Neural cell (in vitro differentiated cells): ENCODE measurements around the gene THG1L. TPM values are rescaled to one million over a fixed set of nuclear protein-coding genes. Genes with fewer than 3 reads are reported as not detected.

ENCODE experiments used
- H2AFZ ChIP-seq: fragments of 200-600, 300-800 bp; sonication (generic), shearing (Covaris generic); 2 replicates; pipeline ENCODE4 v1.6.0; 2014; ENCODE audit warnings: low read depth, mild to moderate bottlenecking, antibody characterized with exemption, low read length, moderate library complexity
- H3F3A ChIP-seq: fragments of 200-600 bp; shearing (Covaris generic); 2 replicates; pipeline ENCODE4 v1.6.1; 2016; ENCODE audit warnings: mild to moderate bottlenecking, moderate library complexity, mixed read lengths, antibody characterized with exemption, low read length; ENCODE audit not compliant: insufficient read depth, poor library complexity, severe bottlenecking
- H3K27ac ChIP-seq: fragments of 200-600, 300-800 bp; sonication (generic), shearing (Covaris generic); 2 replicates; pipeline ENCODE4 v1.5.1; 2014; ENCODE audit warnings: mild to moderate bottlenecking, low read length, moderate library complexity
- H3K27me3 ChIP-seq: fragments of 300-800, 200-600 bp; sonication (generic), shearing (Covaris generic); 2 replicates; pipeline ENCODE4 v1.6.0; 2014; ENCODE audit warnings: mild to moderate bottlenecking, low read depth, low read length, moderate library complexity; ENCODE audit not compliant: insufficient read depth
- H3K36me3 ChIP-seq: fragments of 300-800, 200-600 bp; sonication (generic), shearing (Covaris generic); 2 replicates; pipeline ENCODE4 v1.5.1; 2014; ENCODE audit warnings: mild to moderate bottlenecking, antibody characterized with exemption, low read length, moderate library complexity; ENCODE audit not compliant: insufficient read depth
- H3K4me2 ChIP-seq: fragments of 300-800, 200-600 bp; sonication (generic), shearing (Covaris generic); 2 replicates; pipeline ENCODE4 v1.6.0; 2014; ENCODE audit warnings: mild to moderate bottlenecking, low read length
- H3K4me3 ChIP-seq: fragments of 300-800, 200-600 bp; sonication (generic), shearing (Covaris generic); 2 replicates; pipeline ENCODE4 v1.5.1; 2014; ENCODE audit warnings: mild to moderate bottlenecking, low read length, moderate library complexity
- H3K79me2 ChIP-seq: fragments of 200-600 bp; shearing (Covaris generic); replicated peaks from 2 replicates; pipeline ENCODE4 v1.6.0; 2014; ENCODE audit warnings: mild to moderate bottlenecking, low read length, moderate library complexity; ENCODE audit not compliant: insufficient read depth
- H3K9ac ChIP-seq: fragments of 300-800, 200-600 bp; sonication (generic), shearing (Covaris generic); 2 replicates; pipeline ENCODE4 v1.6.1; 2016; ENCODE audit warnings: mild to moderate bottlenecking, low read length, mixed read lengths
- H3K9me2 ChIP-seq: fragments of 200-600 bp; shearing (Covaris generic); 2 replicates; pipeline ENCODE4 v1.6.1; 2016; ENCODE audit warnings: mild to moderate bottlenecking, low read length, mixed read lengths; ENCODE audit not compliant: insufficient read depth
- H3K9me3 ChIP-seq: fragments of 200-600, 300-800 bp; sonication (generic), shearing (Covaris generic); 2 replicates; pipeline ENCODE4 v1.6.1; 2016; ENCODE audit warnings: mild to moderate bottlenecking, mixed run types, low read length, moderate library complexity, mixed read lengths
- H4K20me1 ChIP-seq: fragments of 200-600 bp; shearing (Covaris generic); 2 replicates; pipeline ENCODE4 v1.6.1; 2016; ENCODE audit warnings: mild to moderate bottlenecking, mixed run types; ENCODE audit not compliant: insufficient read depth
- EP300 ChIP-seq: fragments of 450-650 bp; conservative IDR thresholded peaks from 2 replicates; pipeline ENCODE4 v1.6.1; 2014; ENCODE audit warnings: antibody characterized with exemption, mild to moderate bottlenecking, moderate library complexity; ENCODE audit not compliant: poor library complexity, severe bottlenecking
- EZH2 ChIP-seq: fragments of 200-600, 300-800 bp; shearing (Covaris generic), sonication (generic); IDR thresholded peaks from 2 replicates; pipeline ENCODE4 v1.6.1; 2014; ENCODE audit warnings: antibody characterized with exemption, low read length, borderline replicate concordance, mild to moderate bottlenecking; ENCODE audit not compliant: insufficient read depth, poor library complexity, severe bottlenecking
- MXI1 ChIP-seq: fragments of 450-650 bp; conservative IDR thresholded peaks from 2 replicates; pipeline ENCODE4 v1.6.1; 2014; ENCODE audit warnings: antibody characterized with exemption, mild to moderate bottlenecking; ENCODE audit not compliant: poor library complexity, severe bottlenecking
- POLR2AphosphoS5 ChIP-seq: IDR thresholded peaks from 2 replicates; pipeline ENCODE4 v1.6.1; 2012
- RAD21 ChIP-seq: fragments of 450-650 bp; conservative IDR thresholded peaks from 2 replicates; pipeline ENCODE4 v1.6.1; 2014; ENCODE audit warnings: antibody characterized with exemption, mild to moderate bottlenecking, moderate library complexity
- SMC3 ChIP-seq: fragments of 450-650 bp; conservative IDR thresholded peaks from 2 replicates; pipeline ENCODE4 v1.6.1; 2014; ENCODE audit warnings: antibody characterized with exemption, mild to moderate bottlenecking, moderate library complexity; ENCODE audit not compliant: poor library complexity
- TAF1 ChIP-seq: IDR thresholded peaks from 2 replicates; pipeline ENCODE4 v1.6.1; 2012; ENCODE audit warnings: low read depth
- polyA plus RNA-seq: library from polyadenylated mRNA; depleted of rRNA; stranded (reverse); fragments of >200 nt; gene quantifications from 2 replicates; pipeline ENCODE4 v1.2.3, GENCODE V29; 2014
- TF ChIP-seq, protein P1 (sequence below): fragments of 450-650 bp; IDR thresholded peaks from 2 replicates; pipeline ENCODE4 v1.5.1; 2014; ENCODE audit warnings: antibody characterized with exemption, mild to moderate bottlenecking, moderate library complexity; ENCODE audit not compliant: poor library complexity, severe bottlenecking
- TF ChIP-seq, protein P2 (sequence below): IDR thresholded peaks from 2 replicates; pipeline ENCODE4 v1.6.1; 2012; ENCODE audit warnings: borderline replicate concordance

THG1L gene
- polyA plus RNA-seq, 1 donor from 2014 or later, result 11.9 TPM

DNA sequence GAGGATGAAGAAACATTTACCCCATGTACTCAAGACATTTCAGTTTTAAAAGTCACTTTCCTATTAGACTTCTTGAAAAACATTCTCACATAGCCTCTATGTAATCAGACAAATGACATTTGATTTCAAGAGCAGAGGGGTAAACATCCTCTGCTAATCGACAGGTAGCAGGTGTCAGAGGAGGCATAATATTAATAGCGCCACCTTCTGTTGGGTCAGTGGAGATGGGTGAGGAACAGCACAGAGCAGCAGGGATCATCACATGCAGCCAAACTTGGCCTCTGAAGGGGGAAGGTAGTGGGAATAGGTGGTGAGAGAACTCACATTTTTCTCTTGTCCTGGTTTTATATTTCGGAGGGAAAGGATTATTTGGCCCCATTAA is 9.0 kb downstream of the THG1L start:
- no peak overlapping the region for H2AFZ ChIP-seq
- no peaks in the 10 kb centered on the region for H3K27me3 ChIP-seq
- no peak for TF ChIP-seq POLR2AphosphoS5
- TF ChIP-seq RAD21, result no peak
- no peak for TF ChIP-seq MXI1
- TF ChIP-seq SMC3, result no peak
- TF ChIP-seq EP300, result no peak
- TF ChIP-seq, protein P1, sequence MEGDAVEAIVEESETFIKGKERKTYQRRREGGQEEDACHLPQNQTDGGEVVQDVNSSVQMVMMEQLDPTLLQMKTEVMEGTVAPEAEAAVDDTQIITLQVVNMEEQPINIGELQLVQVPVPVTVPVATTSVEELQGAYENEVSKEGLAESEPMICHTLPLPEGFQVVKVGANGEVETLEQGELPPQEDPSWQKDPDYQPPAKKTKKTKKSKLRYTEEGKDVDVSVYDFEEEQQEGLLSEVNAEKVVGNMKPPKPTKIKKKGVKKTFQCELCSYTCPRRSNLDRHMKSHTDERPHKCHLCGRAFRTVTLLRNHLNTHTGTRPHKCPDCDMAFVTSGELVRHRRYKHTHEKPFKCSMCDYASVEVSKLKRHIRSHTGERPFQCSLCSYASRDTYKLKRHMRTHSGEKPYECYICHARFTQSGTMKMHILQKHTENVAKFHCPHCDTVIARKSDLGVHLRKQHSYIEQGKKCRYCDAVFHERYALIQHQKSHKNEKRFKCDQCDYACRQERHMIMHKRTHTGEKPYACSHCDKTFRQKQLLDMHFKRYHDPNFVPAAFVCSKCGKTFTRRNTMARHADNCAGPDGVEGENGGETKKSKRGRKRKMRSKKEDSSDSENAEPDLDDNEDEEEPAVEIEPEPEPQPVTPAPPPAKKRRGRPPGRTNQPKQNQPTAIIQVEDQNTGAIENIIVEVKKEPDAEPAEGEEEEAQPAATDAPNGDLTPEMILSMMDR, result no peak
- TF ChIP-seq, protein P2, sequence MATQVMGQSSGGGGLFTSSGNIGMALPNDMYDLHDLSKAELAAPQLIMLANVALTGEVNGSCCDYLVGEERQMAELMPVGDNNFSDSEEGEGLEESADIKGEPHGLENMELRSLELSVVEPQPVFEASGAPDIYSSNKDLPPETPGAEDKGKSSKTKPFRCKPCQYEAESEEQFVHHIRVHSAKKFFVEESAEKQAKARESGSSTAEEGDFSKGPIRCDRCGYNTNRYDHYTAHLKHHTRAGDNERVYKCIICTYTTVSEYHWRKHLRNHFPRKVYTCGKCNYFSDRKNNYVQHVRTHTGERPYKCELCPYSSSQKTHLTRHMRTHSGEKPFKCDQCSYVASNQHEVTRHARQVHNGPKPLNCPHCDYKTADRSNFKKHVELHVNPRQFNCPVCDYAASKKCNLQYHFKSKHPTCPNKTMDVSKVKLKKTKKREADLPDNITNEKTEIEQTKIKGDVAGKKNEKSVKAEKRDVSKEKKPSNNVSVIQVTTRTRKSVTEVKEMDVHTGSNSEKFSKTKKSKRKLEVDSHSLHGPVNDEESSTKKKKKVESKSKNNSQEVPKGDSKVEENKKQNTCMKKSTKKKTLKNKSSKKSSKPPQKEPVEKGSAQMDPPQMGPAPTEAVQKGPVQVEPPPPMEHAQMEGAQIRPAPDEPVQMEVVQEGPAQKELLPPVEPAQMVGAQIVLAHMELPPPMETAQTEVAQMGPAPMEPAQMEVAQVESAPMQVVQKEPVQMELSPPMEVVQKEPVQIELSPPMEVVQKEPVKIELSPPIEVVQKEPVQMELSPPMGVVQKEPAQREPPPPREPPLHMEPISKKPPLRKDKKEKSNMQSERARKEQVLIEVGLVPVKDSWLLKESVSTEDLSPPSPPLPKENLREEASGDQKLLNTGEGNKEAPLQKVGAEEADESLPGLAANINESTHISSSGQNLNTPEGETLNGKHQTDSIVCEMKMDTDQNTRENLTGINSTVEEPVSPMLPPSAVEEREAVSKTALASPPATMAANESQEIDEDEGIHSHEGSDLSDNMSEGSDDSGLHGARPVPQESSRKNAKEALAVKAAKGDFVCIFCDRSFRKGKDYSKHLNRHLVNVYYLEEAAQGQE, result no peak
- no peak for TF ChIP-seq EZH2
- TF ChIP-seq TAF1, result no peak
- no peaks in the 10 kb centered on the region for H3K36me3 ChIP-seq
- H3K9me2 ChIP-seq, result no peaks in the 10 kb centered on the region
- no peak overlapping the region for H3K9ac ChIP-seq
- no peak overlapping the region for H3K4me3 ChIP-seq
- peaks cover 2% of the 10 kb centered on the region for H3K79me2 ChIP-seq
- H3F3A ChIP-seq, result no peaks in the 10 kb centered on the region
- no peaks in the 10 kb centered on the region for H3K9me3 ChIP-seq
- H4K20me1 ChIP-seq, result no peaks in the 10 kb centered on the region
- no peak overlapping the region for H3K27ac ChIP-seq
- H3K4me2 ChIP-seq, result no peak overlapping the region

DNA sequence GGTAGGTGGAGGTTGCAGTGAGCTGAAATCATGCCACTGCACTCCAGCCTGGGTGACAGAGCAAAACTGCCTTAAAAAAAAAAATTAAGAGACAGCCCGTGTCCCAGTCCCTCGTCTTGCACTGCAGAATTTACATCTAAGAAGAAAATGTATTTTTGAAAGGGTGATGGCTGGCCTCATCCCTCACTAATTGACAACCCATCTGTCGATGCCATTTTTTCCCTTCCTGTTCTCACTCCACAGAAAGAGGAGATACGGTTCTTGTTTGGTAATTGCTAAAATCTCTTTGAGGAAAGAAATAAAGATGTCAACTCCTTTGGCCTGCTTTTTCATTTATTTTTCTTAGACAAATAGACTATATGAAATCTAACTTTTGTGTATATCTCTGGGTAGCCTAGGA is 9.9 kb downstream of the THG1L start:
- Histone ChIP-seq H3K9ac (no peak overlapping the region), H3K27me3 (no peaks in the 10 kb centered on the region), H3K36me3 (no peaks in the 10 kb centered on the region), H3K4me2 (no peak overlapping the region), H2AFZ (no peak overlapping the region), H4K20me1 (no peaks in the 10 kb centered on the region), H3K9me3 (no peaks in the 10 kb centered on the region), H3K79me2 (peaks cover 11% of the 10 kb centered on the region), H3F3A (no peaks in the 10 kb centered on the region), H3K9me2 (no peaks in the 10 kb centered on the region), H3K4me3 (no peak overlapping the region), H3K27ac (no peak overlapping the region)
- TF ChIP-seq RAD21, result no peak
- TF ChIP-seq, protein P2, result no peak
- TF ChIP-seq, protein P1, result no peak
- TF ChIP-seq MXI1, result no peak
- no peak for TF ChIP-seq EZH2
- TF ChIP-seq EP300, result no peak
- TF ChIP-seq TAF1, result no peak
- TF ChIP-seq POLR2AphosphoS5, result no peak
- TF ChIP-seq SMC3, result no peak
